Tongue (tissue), 1 donor: ENCODE results near the gene ABHD8. TPM values are rescaled to one million over a fixed set of nuclear protein-coding genes. Genes with fewer than 3 reads are reported as not detected.

Experiments used
- total RNA-seq: library from RNA; depleted of rRNA; stranded (reverse); fragments of >200 nt; gene quantifications from one replicate; pipeline ENCODE4 v1.2.3, GENCODE V29; 2014

The ABHD8 gene
- total RNA-seq, 1 donor from 2014 or later: 15.6 TPM

Other genes with a start within 250 kb of the ABHD8 start
- gene HAUS8, start 228.0 kb downstream of the ABHD8 start, total RNA-seq: 5.1 TPM
- gene MYO9B, start 227.6 kb downstream of the ABHD8 start, total RNA-seq: 24.1 TPM
- 21.7 TPM for gene USE1, start 88.1 kb downstream of the ABHD8 start, total RNA-seq
- 5.3 TPM for gene OCEL1, start 77.2 kb downstream of the ABHD8 start, total RNA-seq
- 35.0 TPM for gene NR2F6, start 57.5 kb downstream of the ABHD8 start, total RNA-seq
- 12.3 TPM for gene USHBP1, start 38.7 kb downstream of the ABHD8 start, total RNA-seq
- 70.7 TPM for gene BABAM1, start 36.0 kb downstream of the ABHD8 start, total RNA-seq
- gene ANKLE1, start 21.5 kb downstream of the ABHD8 start, total RNA-seq: 0.62 TPM
- gene MRPL34, start 2.4 kb upstream of the ABHD8 start, total RNA-seq: 38.9 TPM
- gene DDA1, start 6.1 kb upstream of the ABHD8 start, total RNA-seq: 7.6 TPM
- 8.5 TPM for gene ANO8, start 31.4 kb upstream of the ABHD8 start, total RNA-seq
- 17.3 TPM for gene GTPBP3, start 34.1 kb upstream of the ABHD8 start, total RNA-seq
- gene PLVAP, start 73.9 kb upstream of the ABHD8 start, total RNA-seq: 39.2 TPM
- gene CCDC194, start 90.8 kb upstream of the ABHD8 start, total RNA-seq: not detected
- 6.3 TPM for gene BST2, start 102.2 kb upstream of the ABHD8 start, total RNA-seq
- 26.8 TPM for gene MVB12A, start 116.6 kb upstream of the ABHD8 start, total RNA-seq
- gene TMEM221, start 145.2 kb upstream of the ABHD8 start, total RNA-seq: 3.3 TPM
- gene NXNL1, start 157.5 kb upstream of the ABHD8 start, total RNA-seq: not detected
- gene SLC27A1, start 167.1 kb upstream of the ABHD8 start, total RNA-seq: 45.7 TPM
- gene PGLS, start 208.2 kb upstream of the ABHD8 start, total RNA-seq: 35.1 TPM